H1 (cell line): ENCODE measurements around the gene ZMYND10. TPM values are rescaled to one million over a fixed set of nuclear protein-coding genes. Genes with fewer than 3 reads are reported as not detected.

ENCODE experiments used
- CTCF ChIA-PET: fragments of 300-600 bp; sonication (Branson Sonifier 250); formaldehyde crosslinking; loops from one replicate; lab custom pipeline; 2021; ENCODE audit not compliant: partially characterized antibody; lab: Charles Lee
- POLR2A ChIA-PET: fragments of 300-600 bp; sonication (Branson Sonifier 250); formaldehyde crosslinking; loops from one replicate; lab custom pipeline; 2021; ENCODE audit warnings: inconsistent platforms; ENCODE audit not compliant: partially characterized antibody; lab: Charles Lee
- DNase-seq, 2 experiments: peaks; one replicate each; pipeline versions ENCODE4 v3.0.0 to v3.0.0-alpha.2; 2010 to 2022; ENCODE audit warnings: low spot score in 2 of 2, low read depth in 1 of 2, mixed read lengths in 1 of 2
- FAIRE-seq: peaks from 2 replicates; lab custom pipeline; 2011; peaks lifted over from hg19 to GRCh38; lab: Jason Lieb, UNC
- H2AFZ ChIP-seq: 2 replicates; pipeline ENCODE4 v1.8.1; 2012; ENCODE audit warnings: low read length, inconsistent platforms
- H2AK5ac ChIP-seq: 2 replicates; pipeline ENCODE4 v1.6.1; 2013; ENCODE audit warnings: low read depth, low read length
- H2BK120ac ChIP-seq: replicated peaks from 2 replicates; pipeline ENCODE3; 2013; ENCODE audit warnings: low read depth, low read length, inconsistent platforms
- H2BK12ac ChIP-seq: 2 replicates; pipeline ENCODE4 v1.6.1; 2013; ENCODE audit warnings: low read depth, low read length
- H2BK15ac ChIP-seq: 2 replicates; pipeline ENCODE4 v1.6.1; 2013; ENCODE audit warnings: low read length
- H2BK20ac ChIP-seq: 2 replicates; pipeline ENCODE4 v1.6.1; 2013; ENCODE audit warnings: low read length
- H2BK5ac ChIP-seq: 2 replicates; pipeline ENCODE4 v1.6.1; 2013; ENCODE audit warnings: low read depth, low read length
- H3K14ac ChIP-seq: 2 replicates; pipeline ENCODE4 v1.6.1; 2013; ENCODE audit warnings: inconsistent platforms; ENCODE audit not compliant: insufficient read length
- H3K18ac ChIP-seq: 2 replicates; pipeline ENCODE4 v1.6.1; 2013; ENCODE audit warnings: low read length; ENCODE audit errors: extremely low read depth
- H3K23ac ChIP-seq: 2 replicates; pipeline ENCODE4 v1.6.1; 2013; ENCODE audit warnings: inconsistent platforms; ENCODE audit not compliant: insufficient read length
- H3K23me2 ChIP-seq: 2 replicates; pipeline ENCODE4 v1.6.1; 2013; ENCODE audit warnings: low read depth, low read length
- H3K27ac ChIP-seq: 2 replicates; pipeline ENCODE4 v1.6.1; 2011; ENCODE audit warnings: low read depth, low read length, inconsistent platforms
- H3K27me3 ChIP-seq, 4 experiments: replicated peaks in 1 of 4; 1 replicate in 1 of 4; 2 replicates in 3 of 4; pipeline versions ENCODE4 v1.6.1 to v1.8.1; 2011 to 2013; ENCODE audit warnings: low read length in 3 of 4, mild to moderate bottlenecking in 3 of 4, inconsistent platforms in 2 of 4, mixed read lengths in 2 of 4, moderate library complexity in 1 of 4; ENCODE audit not compliant: control insufficient read depth in 3 of 4, insufficient read depth in 3 of 4; ENCODE audit errors: extremely low read depth in 1 of 4
- H3K36me3 ChIP-seq, 4 experiments: 2 replicates each; pipeline versions ENCODE4 v1.6.1 to v1.8.1; 2011 to 2013; ENCODE audit warnings: mild to moderate bottlenecking in 4 of 4, low read length in 3 of 4, moderate library complexity in 2 of 4, control low read depth in 1 of 4, inconsistent platforms in 1 of 4; ENCODE audit not compliant: insufficient read depth in 4 of 4, control insufficient read depth in 2 of 4
- H3K4ac ChIP-seq: replicated peaks from 2 replicates; pipeline ENCODE3; 2013; ENCODE audit warnings: low read length, low read depth, mixed read lengths, inconsistent platforms; ENCODE audit not compliant: insufficient read length
- H3K4me1 ChIP-seq, 4 experiments: replicated peaks in 1 of 4; 1 replicate in 1 of 4; 2 replicates in 3 of 4; pipeline versions ENCODE4 v1.6.1 to v1.8.1; 2011 to 2013; ENCODE audit warnings: low read length in 3 of 4, inconsistent platforms in 2 of 4, mixed read lengths in 1 of 4; ENCODE audit not compliant: insufficient read depth in 4 of 4, control insufficient read depth in 3 of 4
- H3K4me2 ChIP-seq, 2 experiments: 2 replicates each; pipeline versions ENCODE4 v1.6.1 to v1.8.1; 2011 to 2013; ENCODE audit warnings: low read depth in 2 of 2, low read length in 2 of 2, control low read depth in 1 of 2, inconsistent platforms in 1 of 2, mild to moderate bottlenecking in 1 of 2; ENCODE audit not compliant: insufficient read depth in 1 of 2
- H3K4me3 ChIP-seq, 4 experiments: fragments of 200-600, 300-600 bp in 1 of 4; sonication (generic), shearing (Covaris generic), sonication (Bioruptor Twin) in 1 of 4; 2 replicates each; pipeline versions ENCODE4 v1.5.1 to v1.8.1; 2011 to 2016; ENCODE audit warnings: low read length in 4 of 4, low read depth in 3 of 4, control low read depth in 2 of 4, inconsistent platforms in 2 of 4, mild to moderate bottlenecking in 2 of 4, mixed read lengths in 1 of 4, moderate library complexity in 1 of 4; ENCODE audit not compliant: insufficient read depth in 2 of 4; ENCODE audit errors: extremely low read depth in 1 of 4
- H3K56ac ChIP-seq: replicated peaks from 2 replicates; pipeline ENCODE3; 2013; ENCODE audit warnings: low read depth, mild to moderate bottlenecking, mixed read lengths, low read length, inconsistent platforms; ENCODE audit not compliant: insufficient read length
- H3K79me1 ChIP-seq: 2 replicates; pipeline ENCODE4 v1.6.1; 2013; ENCODE audit warnings: low read depth, low read length, control low read depth
- H3K79me2 ChIP-seq, 2 experiments: 2 replicates each; pipeline versions ENCODE4 v1.6.1 to v1.8.1; 2012 to 2013; ENCODE audit warnings: low read length in 2 of 2, mild to moderate bottlenecking in 2 of 2, inconsistent platforms in 1 of 2; ENCODE audit not compliant: insufficient read depth in 2 of 2, control insufficient read depth in 1 of 2
- H3K9ac ChIP-seq, 4 experiments: replicated peaks in 1 of 4; 1 replicate in 1 of 4; 2 replicates in 3 of 4; pipeline versions ENCODE4 v1.6.1 to v1.8.1; 2011 to 2013; ENCODE audit warnings: low read depth in 3 of 4, low read length in 3 of 4, control low read depth in 2 of 4, mild to moderate bottlenecking in 2 of 4, moderate library complexity in 2 of 4, inconsistent platforms in 1 of 4; ENCODE audit errors: extremely low read depth in 1 of 4
- H3K9me3 ChIP-seq, 2 experiments: 2 replicates each; pipeline versions ENCODE4 v1.6.1 to v1.8.1; 2012 to 2013; ENCODE audit warnings: mild to moderate bottlenecking in 2 of 2, moderate library complexity in 2 of 2, control low read depth in 1 of 2, inconsistent platforms in 1 of 2, low read depth in 1 of 2, low read length in 1 of 2, mixed read lengths in 1 of 2; ENCODE audit not compliant: insufficient read depth in 2 of 2
- H4K20me1 ChIP-seq, 2 experiments: replicated peaks in 1 of 2; 2 replicates each; pipeline versions ENCODE3 to v1.8.1; 2011 to 2013; ENCODE audit warnings: inconsistent platforms in 2 of 2, low read length in 2 of 2, mild to moderate bottlenecking in 1 of 2; ENCODE audit not compliant: insufficient read depth in 2 of 2, control insufficient read depth in 1 of 2
- H4K5ac ChIP-seq: 2 replicates; pipeline ENCODE4 v1.6.1; 2013; ENCODE audit warnings: low read length, low read depth, mixed read lengths, inconsistent platforms; ENCODE audit not compliant: insufficient read length
- H4K8ac ChIP-seq: 2 replicates; pipeline ENCODE4 v1.8.0; 2013; ENCODE audit warnings: mild to moderate bottlenecking, moderate library complexity, low read length, inconsistent platforms; ENCODE audit not compliant: insufficient read depth; ENCODE audit errors: extremely low read depth
- H4K91ac ChIP-seq: replicated peaks from 2 replicates; pipeline ENCODE3; 2013; ENCODE audit warnings: low read length, mixed read lengths, inconsistent platforms; ENCODE audit not compliant: insufficient read length
- EGR1 ChIP-seq: IDR thresholded peaks from 2 replicates; pipeline ENCODE4 v1.6.1; 2011; ENCODE audit warnings: low read depth, low read length, borderline replicate concordance
- KDM5A ChIP-seq: fragments of 200-600 bp; IDR thresholded peaks from 2 replicates; pipeline ENCODE4 v1.7.1; 2012; ENCODE audit warnings: mild to moderate bottlenecking, low read length, inconsistent platforms, mixed read lengths
- SRF ChIP-seq: IDR thresholded peaks from 2 replicates; pipeline ENCODE4 v1.6.1; 2011; ENCODE audit warnings: mild to moderate bottlenecking, low read depth, low read length, moderate library complexity
- TEAD4 ChIP-seq: IDR thresholded peaks from 2 replicates; pipeline ENCODE4 v1.6.1; 2012; ENCODE audit warnings: low read depth, low read length, inconsistent platforms, mixed read lengths
- whole genome bisulfite sequencing, 2 experiments: shearing (Covaris generic) in 1 of 2; methylation state at CpG; one replicate each; pipeline versions ENCODE4 v1.1.6 to v1.1.7; 2013 to 2015; ENCODE audit warnings: low lambda C conversion rate in 2 of 2, mixed read lengths in 2 of 2, inconsistent platforms in 1 of 2, low coverage in 1 of 2, missing lambda C conversion rate in 1 of 2; ENCODE audit not compliant: insufficient replicate concordance in 2 of 2, insufficient coverage in 1 of 2, insufficient read length in 1 of 2; ENCODE audit errors: extremely low coverage in 1 of 2, missing lambda C conversion rate in 1 of 2; 5-methylcytosine and 5-hydroxymethylcytosine counted together
- polyA plus RNA-seq, 7 experiments: library from polyadenylated mRNA; depleted of rRNA in 3 of 7; stranded (reverse) in 5 of 7; unstranded in 2 of 7; fragments of >200 nt in 5 of 7; fragments of 200-250 nt in 2 of 7; gene quantifications; 1 replicate in 5 of 7; 2 replicates in 1 of 7; 4 replicates in 1 of 7; pipeline versions ENCODE4 v1.2.1 to v1.2.3, GENCODE V29; 2011 to 2013; ENCODE audit warnings: missing spikeins in 2 of 7, mixed read lengths in 2 of 7
- total RNA-seq: library from RNA; stranded (reverse); fragmentation: NEBNext Ultra II Directional; extraction: Animal tissue kit (Norgen Biotek cat#: 25700); gene quantifications from 2 replicates; pipeline ENCODE4 v1.2.1, GENCODE V29; 2021

ZMYND10 gene
- total and polyA plus RNA-seq, 2 of the 8 experiments (the other 6 are each of a cell fraction or from before 2014, with no cell fraction given), result 0.56 to 0.79 TPM

- TF ChIP-seq EGR1, result no peak
- no peak for TF ChIP-seq TEAD4
- no peak for TF ChIP-seq KDM5A
- TF ChIP-seq SRF, result no peak
- H3K27me3 ChIP-seq, result peaks cover 23 to 62% (median 48%) of the 10 kb centered on the region in 4 experiments
- no peak overlapping the region for H2AFZ ChIP-seq
- no peaks in the 10 kb centered on the region for H3K36me3 ChIP-seq
- POLR2A ChIA-PET, result interaction anchor here (0.5 to 3.3 kb wide), 6 partner anchors 10 to 33 kb away, joined by 3 to 17 read pairs (median 4); partner anchors contain the start of genes CYB561D2, HYAL2, NPRL2 and TUSC2
- H3K4me2 ChIP-seq, result peak overlapping the region; percentile 65 to 87
- no peak overlapping the region for H2BK15ac ChIP-seq
- H3K18ac ChIP-seq, result peak overlapping the region; percentile 75; the same call in 1 of the 2 replicates
- H3K4ac ChIP-seq, result no peak overlapping the region
- H3K4me1 ChIP-seq, result peaks cover 0 to 21% (median 15%) of the 10 kb centered on the region in 4 experiments; a peak in 5 of 7 replicates
- peaks cover 3% of the 10 kb centered on the region; the same call in 1 of the 2 replicates for H3K79me1 ChIP-seq
- H3K9ac ChIP-seq, result no peak overlapping the region
- H3K14ac ChIP-seq, result no peak overlapping the region
- H3K23ac ChIP-seq, result no peak overlapping the region
- peak overlapping the region; percentile 33 to 63 (median 46) for H3K4me3 ChIP-seq
- no peak overlapping the region for H2BK5ac ChIP-seq
- DNase-seq (no peak), FAIRE-seq (no peak)
- H4K8ac ChIP-seq, result peak overlapping the region; percentile 57; the same call in 1 of the 2 replicates
- peaks cover 0 to 17% of the 10 kb centered on the region in 2 experiments; a peak in 2 of 4 replicates for H3K79me2 ChIP-seq
- WGBS, 2 experiments, result 30% methylated on average over 9 of the region's 9 CpGs; no CpG with 5 or more reads in 1 of the 2 experiments
- no peak overlapping the region for H4K5ac ChIP-seq
- no peaks in the 10 kb centered on the region for H3K9me3 ChIP-seq
- no peak overlapping the region for H4K91ac ChIP-seq
- peaks cover 0 to 9% of the 10 kb centered on the region in 2 experiments for H4K20me1 ChIP-seq
- no peak overlapping the region for H3K56ac ChIP-seq
- H2AK5ac ChIP-seq, result no peak overlapping the region
- no peak overlapping the region for H3K27ac ChIP-seq
- CTCF ChIA-PET, result interaction anchor here (0.9 to 1.2 kb wide), 3 partner anchors 17 to 273 kb away, joined by 3 to 4 read pairs (median 3); no protein-coding TSS in a partner anchor
- peak overlapping the region; percentile 46; the same call in 1 of the 2 replicates for H2BK12ac ChIP-seq
- no peak overlapping the region for H2BK20ac ChIP-seq
- H3K23me2 ChIP-seq, result peaks cover 18% of the 10 kb centered on the region
- H2BK120ac ChIP-seq, result no peak overlapping the region
Observed at GRCh38 chr3:50340147-50340447, 5.4 kb downstream of the ZMYND10 start.
